ENCODE measurements around the gene STARD10.

Gene STARD10

DNA sequence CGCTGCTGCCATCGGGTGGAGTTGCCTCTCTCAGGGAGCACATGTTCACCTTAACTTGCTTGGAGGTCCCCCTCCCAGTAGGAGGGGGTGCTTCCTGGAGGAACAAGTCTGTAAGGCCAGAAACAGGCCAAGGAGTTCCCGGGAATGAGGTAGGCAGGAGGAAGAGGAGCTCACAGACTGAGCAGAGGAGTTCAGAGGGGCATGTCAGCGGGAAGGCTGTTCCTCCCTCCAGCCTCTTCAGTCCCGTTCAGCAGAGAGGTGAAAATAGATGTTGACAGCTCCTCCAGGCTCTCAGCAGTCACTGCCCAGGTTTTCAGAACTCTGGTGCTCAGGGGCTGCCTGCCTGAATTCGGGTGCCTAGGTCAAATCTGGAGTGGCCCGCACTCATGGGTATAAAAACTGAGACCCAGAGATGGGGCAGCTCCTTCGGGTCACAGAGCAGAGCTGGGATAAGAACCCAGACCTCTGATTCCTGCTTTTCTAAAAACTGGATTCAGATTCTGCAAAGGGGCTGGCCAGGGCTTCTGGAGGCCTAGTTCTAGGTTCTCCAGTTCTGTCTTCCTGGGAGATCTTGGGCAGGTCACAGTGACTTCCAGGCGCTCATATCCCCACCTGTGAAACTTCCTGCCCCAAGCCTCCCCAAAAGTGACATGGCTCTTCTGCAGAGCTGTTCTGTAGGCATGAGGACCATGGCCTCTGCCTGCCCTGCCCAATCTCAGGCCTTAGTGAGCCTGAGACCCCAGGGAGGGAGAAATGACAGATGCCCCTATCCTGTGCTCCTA, 38.6 kb upstream of the STARD10 start:
- Histone ChIP-seq H3K27me3 (ENCODE audit: insufficient read depth, low read depth, severe bottlenecking) (no peaks in the 10 kb centered on the region), H3K9me3 (ENCODE audit: severe bottlenecking) (no peaks in the 10 kb centered on the region), H3K27ac (no peak overlapping the region), H3K36me3 (peaks cover 4% of the 10 kb centered on the region; the same call in 1 of the 2 replicates), H3K4me3 (ENCODE audit: low read depth, low read length) (no peak overlapping the region)
- no peak for DNase-seq
- TF ChIP-seq CTCF (IDR thresholded peaks at IDR 0.05; ENCODE audit: low read depth, low read length): no peak

GRCh38 chr11:72831521-72832300, 37.9 kb upstream of the STARD10 start:
- no peaks in the 10 kb centered on the region for H3K9me3 ChIP-seq (ENCODE audit: severe bottlenecking)
- H3K27me3 ChIP-seq (ENCODE audit: insufficient read depth, low read depth, severe bottlenecking): no peaks in the 10 kb centered on the region
- TF ChIP-seq CTCF (IDR thresholded peaks at IDR 0.05; ENCODE audit: low read depth, low read length): peak; percentile 93
- peaks cover 4% of the 10 kb centered on the region; the same call in 1 of the 2 replicates for H3K36me3 ChIP-seq
- no peak overlapping the region for H3K4me3 ChIP-seq (ENCODE audit: low read depth, low read length)
- DNase-seq: peak; percentile 86
- 0 out of 2 replicates have a peak overlapping the region, but pooled peaks have one; percentile 14 for H3K27ac ChIP-seq

DNA sequence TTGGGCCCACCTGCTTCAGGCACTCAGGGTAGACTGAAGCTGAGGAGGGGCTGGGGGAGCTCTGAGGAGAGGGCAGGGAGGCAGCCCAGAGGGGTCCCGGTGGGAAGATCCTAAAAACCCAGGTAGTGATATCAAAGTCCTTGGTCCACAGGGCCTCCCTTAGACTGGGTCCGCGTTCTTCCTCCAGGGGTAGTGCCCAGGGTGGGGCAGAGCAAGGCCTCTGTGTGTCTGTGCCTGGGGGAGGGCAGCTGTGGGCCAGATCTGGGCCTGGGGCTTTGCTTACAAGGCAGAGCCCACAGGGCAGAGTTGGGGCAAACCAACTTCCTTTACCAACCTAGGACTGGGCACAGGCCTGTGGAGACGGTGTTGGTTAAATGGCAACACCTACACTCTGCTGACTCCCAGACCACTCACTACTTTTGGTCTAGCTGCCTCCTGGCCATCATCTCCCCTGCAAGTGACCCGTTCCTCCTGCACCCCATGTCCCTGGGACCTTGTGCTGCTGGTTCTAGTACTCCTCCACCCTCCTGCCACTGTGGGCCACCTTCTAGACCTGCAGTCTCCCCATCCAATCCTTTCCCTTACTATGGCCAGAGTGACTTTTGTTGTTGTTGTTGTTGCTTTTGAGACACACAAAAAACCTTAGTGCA, 36.2 kb upstream of the STARD10 start:
- Histone ChIP-seq H3K27me3 (ENCODE audit: insufficient read depth, low read depth, severe bottlenecking) (no peaks in the 10 kb centered on the region), H3K9me3 (ENCODE audit: severe bottlenecking) (no peaks in the 10 kb centered on the region), H3K36me3 (peaks cover 4% of the 10 kb centered on the region; the same call in 1 of the 2 replicates), H3K4me3 (ENCODE audit: low read depth, low read length) (no peak overlapping the region), H3K27ac (no peak overlapping the region)
- DNase-seq: no peak
- no peak for TF ChIP-seq CTCF (IDR thresholded peaks at IDR 0.05; ENCODE audit: low read depth, low read length)

GRCh38 chr11:72829178-72829577, 35.3 kb upstream of the STARD10 start:
- no peak overlapping the region for H3K27ac ChIP-seq
- no peak overlapping the region for H3K4me3 ChIP-seq (ENCODE audit: low read depth, low read length)
- DNase-seq: no peak
- no peak for TF ChIP-seq CTCF (IDR thresholded peaks at IDR 0.05; ENCODE audit: low read depth, low read length)
- H3K36me3 ChIP-seq: no peaks in the 10 kb centered on the region
- no peaks in the 10 kb centered on the region for H3K27me3 ChIP-seq (ENCODE audit: insufficient read depth, low read depth, severe bottlenecking)
- no peaks in the 10 kb centered on the region for H3K9me3 ChIP-seq (ENCODE audit: severe bottlenecking)

GRCh38 chr11:72828692-72829101, 34.9 kb upstream of the STARD10 start:
- Histone ChIP-seq H3K9me3 (ENCODE audit: severe bottlenecking) (no peaks in the 10 kb centered on the region), H3K27ac (no peak overlapping the region), H3K27me3 (ENCODE audit: insufficient read depth, low read depth, severe bottlenecking) (no peaks in the 10 kb centered on the region), H3K36me3 (no peaks in the 10 kb centered on the region; the same call in 1 of the 2 replicates), H3K4me3 (ENCODE audit: low read depth, low read length) (no peak overlapping the region)
- no peak for TF ChIP-seq CTCF (IDR thresholded peaks at IDR 0.05; ENCODE audit: low read depth, low read length)
- DNase-seq: no peak

Data from WERI-Rb-1 (cell line).